Measurements from ENCODE around the gene ZNF414.

The ZNF414 gene

GRCh38 chr19:8475005-8475404 is 39.0 kb downstream of the ZNF414 start:
- Histone ChIP-seq H3K4me1 (ENCODE audit: insufficient read depth, low read length, poor library complexity, severe bottlenecking) (no peaks in the 10 kb centered on the region), H4K20me1 (ENCODE audit: insufficient read depth, low read length, poor library complexity, severe bottlenecking) (peaks cover 66% of the 10 kb centered on the region), H3K36me3 (ENCODE audit: insufficient read depth, low read length) (peaks cover 92% of the 10 kb centered on the region; the same call in 1 of the 2 replicates), H3K9me2 (replicated peaks; ENCODE audit: low read depth, low read length) (no peaks in the 10 kb centered on the region), H3K27me3 (ENCODE audit: insufficient read depth, low read length, poor library complexity, severe bottlenecking) (no peaks in the 10 kb centered on the region), H3K4me2 (ENCODE audit: low read depth, low read length, poor library complexity, severe bottlenecking) (no peak overlapping the region), H3K9me3 (ENCODE audit: insufficient read depth, low read depth, low read length) (no peaks in the 10 kb centered on the region), H3K79me2 (ENCODE audit: insufficient read depth, low read length) (peaks cover 72% of the 10 kb centered on the region), H3F3A (ENCODE audit: low read depth) (no peaks in the 10 kb centered on the region), H3K4me3 (ENCODE audit: low read length, poor library complexity, severe bottlenecking) (no peak overlapping the region), H2AFZ (ENCODE audit: low read length) (no peak overlapping the region), H3K9ac (ENCODE audit: low read depth, low read length, poor library complexity, severe bottlenecking) (no peak overlapping the region)
- TF ChIP-seq CTCF (conservative IDR thresholded peaks at IDR 0.05; ENCODE audit: low read length) (no peak), EZH2phosphoT487 (IDR thresholded peaks at IDR 0.05; ENCODE audit: borderline replicate concordance) (no peak)

GRCh38 chr19:8473648-8474476 is 40.1 kb downstream of the ZNF414 start:
- no peak for TF ChIP-seq EZH2phosphoT487 (IDR thresholded peaks at IDR 0.05; ENCODE audit: borderline replicate concordance)
- no peak for TF ChIP-seq CTCF (conservative IDR thresholded peaks at IDR 0.05; ENCODE audit: low read length)
- H3K9ac ChIP-seq (ENCODE audit: low read depth, low read length, poor library complexity, severe bottlenecking) = no peak overlapping the region
- H3F3A ChIP-seq (ENCODE audit: low read depth) = no peaks in the 10 kb centered on the region
- H3K36me3 ChIP-seq (ENCODE audit: insufficient read depth, low read length) = peaks cover 99% of the 10 kb centered on the region
- no peak overlapping the region for H2AFZ ChIP-seq (ENCODE audit: low read length)
- no peak overlapping the region for H3K4me3 ChIP-seq (ENCODE audit: low read length, poor library complexity, severe bottlenecking)
- no peaks in the 10 kb centered on the region for H3K9me2 ChIP-seq (replicated peaks; ENCODE audit: low read depth, low read length)
- H3K4me2 ChIP-seq (ENCODE audit: low read depth, low read length, poor library complexity, severe bottlenecking) = no peak overlapping the region
- peaks cover 72% of the 10 kb centered on the region for H3K79me2 ChIP-seq (ENCODE audit: insufficient read depth, low read length)
- H3K9me3 ChIP-seq (ENCODE audit: insufficient read depth, low read depth, low read length) = no peaks in the 10 kb centered on the region
- peaks cover 62% of the 10 kb centered on the region for H4K20me1 ChIP-seq (ENCODE audit: insufficient read depth, low read length, poor library complexity, severe bottlenecking)
- no peaks in the 10 kb centered on the region for H3K27me3 ChIP-seq (ENCODE audit: insufficient read depth, low read length, poor library complexity, severe bottlenecking)
- H3K4me1 ChIP-seq (ENCODE audit: insufficient read depth, low read length, poor library complexity, severe bottlenecking) = no peaks in the 10 kb centered on the region

- no peaks in the 10 kb centered on the region for H3F3A ChIP-seq (ENCODE audit: low read depth)
- H2AFZ ChIP-seq (ENCODE audit: low read length) = no peak overlapping the region
- H3K36me3 ChIP-seq (ENCODE audit: insufficient read depth, low read length) = peaks cover 99% of the 10 kb centered on the region
- no peak overlapping the region for H3K9ac ChIP-seq (ENCODE audit: low read depth, low read length, poor library complexity, severe bottlenecking)
- H3K4me2 ChIP-seq (ENCODE audit: low read depth, low read length, poor library complexity, severe bottlenecking) = no peak overlapping the region
- TF ChIP-seq EZH2phosphoT487 (IDR thresholded peaks at IDR 0.05; ENCODE audit: borderline replicate concordance) (no peak), CTCF (conservative IDR thresholded peaks at IDR 0.05; ENCODE audit: low read length) (no peak)
- no peaks in the 10 kb centered on the region for H3K4me1 ChIP-seq (ENCODE audit: insufficient read depth, low read length, poor library complexity, severe bottlenecking)
- no peak overlapping the region for H3K4me3 ChIP-seq (ENCODE audit: low read length, poor library complexity, severe bottlenecking)
- H3K27me3 ChIP-seq (ENCODE audit: insufficient read depth, low read length, poor library complexity, severe bottlenecking) = no peaks in the 10 kb centered on the region
- no peaks in the 10 kb centered on the region for H3K9me2 ChIP-seq (replicated peaks; ENCODE audit: low read depth, low read length)
- peaks cover 64% of the 10 kb centered on the region for H4K20me1 ChIP-seq (ENCODE audit: insufficient read depth, low read length, poor library complexity, severe bottlenecking)
- peaks cover 66% of the 10 kb centered on the region for H3K79me2 ChIP-seq (ENCODE audit: insufficient read depth, low read length)
- H3K9me3 ChIP-seq (ENCODE audit: insufficient read depth, low read depth, low read length) = no peaks in the 10 kb centered on the region
These were observed 44.2 kb downstream of the ZNF414 start for GRCh38 chr19:8469613-8470368.
